Measurements from ENCODE around the gene PARD3.

GRCh38 chr10:34864149-34865067, 49.3 kb upstream of the PARD3 start:
- TF ChIP-seq CTCF (IDR thresholded peaks at IDR 0.05) = no peak
- TF ChIP-seq POLR2A (IDR thresholded peaks at IDR 0.05) = no peak
